GM19328 (cell line): Measurements from ENCODE around the gene TCF12.

Experiments
- ATAC-seq: cut with Tn5 transposase; IDR thresholded peaks from one replicate; pipeline ENCODE4 v1.9.1; 2021; ENCODE audit warnings: mild to moderate bottlenecking, moderate library complexity; ENCODE audit not compliant: unreplicated experiment

TCF12 gene

GRCh38 chr15:57044072-57044702 is 125.7 kb downstream of the TCF12 start:
- no peak for ATAC-seq

GRCh38 chr15:57044970-57045369 is 126.5 kb downstream of the TCF12 start:
- no peak for ATAC-seq

- peak; percentile 79 for ATAC-seq
Observed at GRCh38 chr15:57045741-57046382, 127.4 kb downstream of the TCF12 start.

- no peak for ATAC-seq
Observed at GRCh38 chr15:57048930-57049549, 130.6 kb downstream of the TCF12 start.

- ATAC-seq: no peak
Observed at GRCh38 chr15:57053470-57053869, 135.0 kb downstream of the TCF12 start.

GRCh38 chr15:57054204-57054750 is 135.8 kb downstream of the TCF12 start:
- no peak for ATAC-seq

- ATAC-seq: no peak
Observed at GRCh38 chr15:57056357-57056756, 137.9 kb downstream of the TCF12 start.

- no peak for ATAC-seq
Observed at GRCh38 chr15:57057134-57057930, 138.9 kb downstream of the TCF12 start.

GRCh38 chr15:57059026-57059660 is 140.7 kb downstream of the TCF12 start:
- ATAC-seq: no peak

GRCh38 chr15:57060799-57061198 is 142.4 kb downstream of the TCF12 start:
- no peak for ATAC-seq

GRCh38 chr15:57061281-57061680 is 142.8 kb downstream of the TCF12 start:
- ATAC-seq: no peak

- no peak for ATAC-seq
Observed at GRCh38 chr15:57061696-57062095, 143.3 kb downstream of the TCF12 start.

GRCh38 chr15:57064033-57064432 is 145.6 kb downstream of the TCF12 start:
- ATAC-seq: no peak

- no peak for ATAC-seq
Observed at GRCh38 chr15:57069423-57069822, 151.0 kb downstream of the TCF12 start.

GRCh38 chr15:57070674-57071073 is 152.2 kb downstream of the TCF12 start:
- ATAC-seq: no peak

- ATAC-seq: no peak
Observed at GRCh38 chr15:57079446-57079845, 161.0 kb downstream of the TCF12 start.

GRCh38 chr15:57079931-57080620 is 161.6 kb downstream of the TCF12 start:
- ATAC-seq: no peak

- ATAC-seq: no peak
Observed at GRCh38 chr15:57082054-57082728, 163.7 kb downstream of the TCF12 start.

- ATAC-seq: no peak
Observed at GRCh38 chr15:57084192-57084591, 165.7 kb downstream of the TCF12 start.

- no peak for ATAC-seq
Observed at GRCh38 chr15:57085267-57085666, 166.8 kb downstream of the TCF12 start.
